ENCODE data around the gene POLDIP3.

The POLDIP3 gene

GRCh38 chr22:42614312-42615091, at the start of gene POLDIP3:
POLDIP3 (minus strand) TSS chr22:42614883; CDS start chr22:42614857, 26 bp downstream.
- Histone ChIP-seq H3K36me3 (ENCODE audit: control insufficient read depth in 2 of 2, insufficient read depth in 2 of 2, low read length in 2 of 2) (peaks cover 3 to 10% of the 10 kb centered on the region in 2 donors), H3K4me1 (ENCODE audit: control insufficient read depth, insufficient read depth, low read length) (peaks cover 43% of the 10 kb centered on the region), H3K27ac (ENCODE audit: low read length) (peak within 1 kb of the TSS; percentile 98), H3K4me3 (ENCODE audit: low read length in 2 of 2) (peak within 1 kb of the TSS; percentile 86 to 99), H3K27me3 (ENCODE audit: control insufficient read depth in 1 of 2, insufficient read depth in 2 of 2, low read length in 2 of 2) (no peaks in the 10 kb centered on the region), H3K9me3 (ENCODE audit: control insufficient read depth in 2 of 2, low read length in 2 of 2) (no peaks in the 10 kb centered on the region), H3K9ac (ENCODE audit: low read length in 2 of 2) (peak within 1 kb of the TSS; percentile 90 to 97)

- H3K9ac ChIP-seq (ENCODE audit: low read length in 2 of 2): peak overlapping the region; percentile 66
- no peaks in the 10 kb centered on the region for H3K36me3 ChIP-seq (ENCODE audit: control insufficient read depth in 2 of 2, insufficient read depth in 2 of 2, low read length in 2 of 2)
- H3K4me1 ChIP-seq (ENCODE audit: control insufficient read depth, insufficient read depth, low read length): peaks cover 9% of the 10 kb centered on the region
- H3K27me3 ChIP-seq (ENCODE audit: control insufficient read depth in 1 of 2, insufficient read depth in 2 of 2, low read length in 2 of 2): no peaks in the 10 kb centered on the region
- no peak overlapping the region for H3K27ac ChIP-seq (ENCODE audit: low read length)
- no peaks in the 10 kb centered on the region for H3K9me3 ChIP-seq (ENCODE audit: control insufficient read depth in 2 of 2, low read length in 2 of 2)
- peak overlapping the region; percentile 71 to 77 for H3K4me3 ChIP-seq (ENCODE audit: low read length in 2 of 2)
These were observed 47.5 kb upstream of the POLDIP3 start for GRCh38 chr22:42661985-42662831.

GRCh38 chr22:42656578-42656977, 41.9 kb upstream of the POLDIP3 start:
- no peaks in the 10 kb centered on the region for H3K36me3 ChIP-seq (ENCODE audit: control insufficient read depth in 2 of 2, insufficient read depth in 2 of 2, low read length in 2 of 2)

GRCh38 chr22:42655693-42656092, 41.0 kb upstream of the POLDIP3 start:
- Histone ChIP-seq H3K36me3 (ENCODE audit: control insufficient read depth in 2 of 2, insufficient read depth in 2 of 2, low read length in 2 of 2) (no peaks in the 10 kb centered on the region), H3K9ac (ENCODE audit: low read length in 2 of 2) (no peak overlapping the region), H3K9me3 (ENCODE audit: control insufficient read depth in 2 of 2, low read length in 2 of 2) (no peaks in the 10 kb centered on the region), H3K4me1 (ENCODE audit: control insufficient read depth, insufficient read depth, low read length) (no peaks in the 10 kb centered on the region), H3K4me3 (ENCODE audit: low read length in 2 of 2) (no peak overlapping the region), H3K27me3 (ENCODE audit: control insufficient read depth in 1 of 2, insufficient read depth in 2 of 2, low read length in 2 of 2) (no peaks in the 10 kb centered on the region), H3K27ac (ENCODE audit: low read length) (no peak overlapping the region)

More at GRCh38 chr22:42656578-42656977, 41.9 kb upstream of the POLDIP3 start:
- Histone ChIP-seq H3K4me1 (ENCODE audit: control insufficient read depth, insufficient read depth, low read length) (no peaks in the 10 kb centered on the region), H3K9ac (ENCODE audit: low read length in 2 of 2) (no peak overlapping the region), H3K27ac (ENCODE audit: low read length) (no peak overlapping the region), H3K9me3 (ENCODE audit: control insufficient read depth in 2 of 2, low read length in 2 of 2) (no peaks in the 10 kb centered on the region), H3K27me3 (ENCODE audit: control insufficient read depth in 1 of 2, insufficient read depth in 2 of 2, low read length in 2 of 2) (no peaks in the 10 kb centered on the region), H3K4me3 (ENCODE audit: low read length in 2 of 2) (no peak overlapping the region)

GRCh38 chr22:42654436-42655073, 39.9 kb upstream of the POLDIP3 start:
- Histone ChIP-seq H3K27ac (ENCODE audit: low read length) (no peak overlapping the region), H3K27me3 (ENCODE audit: control insufficient read depth in 1 of 2, insufficient read depth in 2 of 2, low read length in 2 of 2) (no peaks in the 10 kb centered on the region), H3K36me3 (ENCODE audit: control insufficient read depth in 2 of 2, insufficient read depth in 2 of 2, low read length in 2 of 2) (no peaks in the 10 kb centered on the region)

GRCh38 chr22:42653999-42654398, 39.3 kb upstream of the POLDIP3 start:
- no peaks in the 10 kb centered on the region for H3K9me3 ChIP-seq (ENCODE audit: control insufficient read depth in 2 of 2, low read length in 2 of 2)
- H3K27ac ChIP-seq (ENCODE audit: low read length): no peak overlapping the region
- no peak overlapping the region for H3K9ac ChIP-seq (ENCODE audit: low read length in 2 of 2)
- no peak overlapping the region for H3K4me3 ChIP-seq (ENCODE audit: low read length in 2 of 2)
- peaks cover 6% of the 10 kb centered on the region for H3K4me1 ChIP-seq (ENCODE audit: control insufficient read depth, insufficient read depth, low read length)
- no peaks in the 10 kb centered on the region for H3K27me3 ChIP-seq (ENCODE audit: control insufficient read depth in 1 of 2, insufficient read depth in 2 of 2, low read length in 2 of 2)
- no peaks in the 10 kb centered on the region for H3K36me3 ChIP-seq (ENCODE audit: control insufficient read depth in 2 of 2, insufficient read depth in 2 of 2, low read length in 2 of 2)

More at GRCh38 chr22:42654436-42655073, 39.9 kb upstream of the POLDIP3 start:
- Histone ChIP-seq H3K4me1 (ENCODE audit: control insufficient read depth, insufficient read depth, low read length) (peaks cover 4% of the 10 kb centered on the region), H3K4me3 (ENCODE audit: low read length in 2 of 2) (no peak overlapping the region), H3K9me3 (ENCODE audit: control insufficient read depth in 2 of 2, low read length in 2 of 2) (no peaks in the 10 kb centered on the region), H3K9ac (ENCODE audit: low read length in 2 of 2) (no peak overlapping the region)

GRCh38 chr22:42651134-42651533, 36.5 kb upstream of the POLDIP3 start:
- Histone ChIP-seq H3K4me1 (ENCODE audit: control insufficient read depth, insufficient read depth, low read length) (peaks cover 33% of the 10 kb centered on the region), H3K9ac (ENCODE audit: low read length in 2 of 2) (no peak overlapping the region), H3K36me3 (ENCODE audit: control insufficient read depth in 2 of 2, insufficient read depth in 2 of 2, low read length in 2 of 2) (no peaks in the 10 kb centered on the region), H3K27ac (ENCODE audit: low read length) (no peak overlapping the region), H3K27me3 (ENCODE audit: control insufficient read depth in 1 of 2, insufficient read depth in 2 of 2, low read length in 2 of 2) (no peaks in the 10 kb centered on the region), H3K9me3 (ENCODE audit: control insufficient read depth in 2 of 2, low read length in 2 of 2) (no peaks in the 10 kb centered on the region), H3K4me3 (ENCODE audit: low read length in 2 of 2) (no peak overlapping the region)

- Histone ChIP-seq H3K27ac (ENCODE audit: low read length) (peak within 1 kb of the TSS; percentile 84), H3K4me3 (ENCODE audit: low read length in 2 of 2) (peak within 1 kb of the TSS; percentile 70 to 98), H3K9ac (ENCODE audit: low read length in 2 of 2) (peak within 1 kb of the TSS; percentile 81 to 84), H3K36me3 (ENCODE audit: control insufficient read depth in 2 of 2, insufficient read depth in 2 of 2, low read length in 2 of 2) (no peaks in the 10 kb centered on the region), H3K27me3 (ENCODE audit: control insufficient read depth in 1 of 2, insufficient read depth in 2 of 2, low read length in 2 of 2) (no peaks in the 10 kb centered on the region), H3K4me1 (ENCODE audit: control insufficient read depth, insufficient read depth, low read length) (peaks cover 50% of the 10 kb centered on the region), H3K9me3 (ENCODE audit: control insufficient read depth in 2 of 2, low read length in 2 of 2) (no peaks in the 10 kb centered on the region)
These were observed 34.8 kb upstream of the POLDIP3 start, which contains the start of gene CYB5R3 for GRCh38 chr22:42649246-42650099. CYB5R3 (minus strand) TSS chr22:42649392; CDS start chr22:42649315, 77 bp downstream.

GRCh38 chr22:42648368-42649245, 33.9 kb upstream of the POLDIP3 start:
- no peaks in the 10 kb centered on the region for H3K27me3 ChIP-seq (ENCODE audit: control insufficient read depth in 1 of 2, insufficient read depth in 2 of 2, low read length in 2 of 2)
- peak overlapping the region; percentile 72 to 84 for H3K9ac ChIP-seq (ENCODE audit: low read length in 2 of 2)
- peak overlapping the region; percentile 70 to 98 for H3K4me3 ChIP-seq (ENCODE audit: low read length in 2 of 2)
- no peaks in the 10 kb centered on the region for H3K36me3 ChIP-seq (ENCODE audit: control insufficient read depth in 2 of 2, insufficient read depth in 2 of 2, low read length in 2 of 2)
- H3K27ac ChIP-seq (ENCODE audit: low read length): peak overlapping the region; percentile 84
- no peaks in the 10 kb centered on the region for H3K9me3 ChIP-seq (ENCODE audit: control insufficient read depth in 2 of 2, low read length in 2 of 2)
- H3K4me1 ChIP-seq (ENCODE audit: control insufficient read depth, insufficient read depth, low read length): peaks cover 59% of the 10 kb centered on the region
